Activated CD8-positive, alpha-beta memory T cell treated with anti-CD3 and anti-CD28 coated beads, Interleukin-2, amount 50 U/mL, for 1 hour (primary cell): ENCODE results near the gene ARRDC4.

Experiments
- DNase-seq: peaks from one replicate; pipeline ENCODE4 v3.0.0-alpha.2; 2020; ENCODE audit errors: extremely low read depth

The ARRDC4 gene

DNA sequence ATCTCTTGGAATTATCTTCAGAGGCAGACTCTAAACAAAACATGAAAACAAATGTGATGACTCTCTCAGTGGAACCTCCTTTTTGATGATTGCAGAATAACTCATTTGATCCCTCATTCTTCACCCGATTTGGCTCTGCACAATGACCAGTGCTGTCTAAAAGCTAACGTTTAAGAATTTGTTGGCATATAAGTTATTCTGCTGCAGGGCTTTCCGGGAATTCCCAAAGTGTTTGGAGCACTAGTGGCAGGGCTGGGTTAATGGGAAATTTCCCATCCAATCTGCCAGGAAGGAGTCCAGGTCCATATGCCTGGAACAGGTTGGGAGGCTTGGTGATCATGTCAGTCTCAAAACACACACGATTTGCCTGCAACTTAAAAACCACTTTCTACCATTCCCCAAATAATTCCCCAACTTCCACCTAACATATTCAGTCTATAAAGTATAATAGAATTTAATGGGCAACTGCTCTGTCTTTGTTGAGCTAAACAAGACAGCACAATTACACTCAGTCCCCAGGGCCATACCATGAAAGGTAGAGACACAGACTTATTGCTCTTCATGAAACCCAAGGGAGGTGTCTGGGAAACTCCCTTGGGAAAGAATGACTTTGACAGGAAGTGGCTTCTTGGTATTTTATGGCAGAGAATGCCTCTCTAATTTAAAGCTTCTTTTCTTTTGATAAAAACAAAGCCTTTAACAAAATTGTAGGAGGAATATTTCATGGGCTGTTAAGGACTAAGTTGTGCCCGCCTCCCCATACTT, 38.0 kb downstream of the ARRDC4 start:
- no peak for DNase-seq

DNA sequence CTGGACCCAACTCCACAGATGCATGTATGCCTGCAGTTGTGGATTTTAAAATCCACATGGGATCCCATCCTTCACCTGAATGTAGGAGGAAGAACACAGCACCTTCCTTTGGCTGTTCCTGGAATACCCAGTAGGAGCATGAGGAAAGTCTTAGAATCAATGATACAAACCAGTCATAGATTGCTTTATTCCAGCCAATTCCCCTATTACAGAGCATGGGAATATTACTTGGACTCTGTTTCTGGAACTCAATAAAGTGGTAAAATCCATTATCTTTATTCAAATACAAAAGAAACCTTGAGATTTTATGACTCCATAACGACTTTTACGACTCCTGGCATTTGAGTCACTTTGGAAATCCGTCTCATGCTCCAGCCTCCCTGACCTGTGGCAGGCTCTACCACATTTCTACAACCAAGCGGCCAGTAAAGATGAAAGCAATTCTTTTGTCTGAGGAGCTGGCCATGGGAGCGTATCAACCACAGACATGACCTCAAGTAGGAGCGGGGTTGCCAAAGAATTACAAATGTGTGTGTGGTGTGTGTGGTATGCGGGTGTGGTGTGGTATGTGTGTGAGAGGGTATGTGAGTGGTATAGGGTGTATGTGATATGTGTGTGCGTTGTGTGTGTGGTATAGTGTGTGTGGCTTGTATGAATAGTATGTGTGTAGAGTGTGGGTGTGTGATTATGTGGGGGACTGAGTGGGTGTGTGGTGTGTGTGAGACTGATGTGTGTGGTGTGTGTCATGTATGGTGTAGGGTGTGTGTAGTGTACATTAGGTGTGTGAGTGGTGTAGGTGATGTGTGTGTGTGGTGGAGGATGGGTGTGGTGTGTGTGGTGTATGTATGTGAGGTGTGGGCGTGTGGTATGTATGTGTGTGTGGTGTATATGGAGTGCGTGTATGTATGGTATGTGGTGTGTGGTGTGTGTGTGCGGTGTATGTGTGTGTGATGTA, 40.0 kb downstream of the ARRDC4 start:
- DNase-seq = no peak

DNA sequence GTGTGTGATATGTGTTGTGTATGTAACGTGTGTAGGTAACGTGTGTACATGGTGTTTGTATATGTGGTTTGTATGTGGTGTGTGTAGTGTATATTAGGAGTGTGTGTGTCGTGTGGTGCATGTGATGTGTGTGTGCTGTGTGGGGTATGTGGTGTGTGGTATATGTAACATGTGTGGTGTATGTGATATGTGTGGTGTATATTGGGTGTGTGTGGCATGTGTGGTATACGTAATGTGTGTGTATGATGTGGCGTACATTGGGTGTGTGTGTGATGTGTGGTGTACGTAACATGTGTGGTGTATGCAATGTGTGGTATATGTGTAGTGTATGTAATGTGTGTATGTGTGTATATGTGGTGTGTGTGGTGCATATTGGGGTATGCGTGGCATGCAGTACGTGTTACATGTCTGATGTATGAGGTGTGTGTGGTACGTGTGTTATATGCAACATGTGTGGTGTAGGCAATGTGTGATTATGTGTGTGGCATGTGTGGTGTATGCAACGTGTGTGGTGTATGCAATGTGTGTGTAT, 41.2 kb downstream of the ARRDC4 start:
- no peak for DNase-seq

DNA sequence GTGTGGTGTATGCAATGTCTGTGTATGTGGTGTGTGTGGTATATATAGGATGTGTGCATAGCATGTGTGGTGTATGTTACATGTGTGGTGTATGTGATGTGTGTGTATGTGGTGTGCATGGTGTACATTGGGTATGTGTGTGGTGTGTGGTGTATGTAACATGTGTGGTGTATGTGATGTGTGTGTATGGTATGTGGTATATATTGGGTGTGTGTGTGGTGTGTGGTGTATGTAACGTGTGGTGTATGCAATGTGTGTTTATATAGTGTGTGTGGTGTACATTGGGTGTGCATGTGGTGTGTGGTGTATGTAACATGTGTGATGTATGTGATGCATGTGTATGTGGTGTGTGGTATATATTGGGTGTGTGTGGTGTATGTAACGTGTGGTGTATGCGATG, 41.9 kb downstream of the ARRDC4 start:
- no peak for DNase-seq

DNA sequence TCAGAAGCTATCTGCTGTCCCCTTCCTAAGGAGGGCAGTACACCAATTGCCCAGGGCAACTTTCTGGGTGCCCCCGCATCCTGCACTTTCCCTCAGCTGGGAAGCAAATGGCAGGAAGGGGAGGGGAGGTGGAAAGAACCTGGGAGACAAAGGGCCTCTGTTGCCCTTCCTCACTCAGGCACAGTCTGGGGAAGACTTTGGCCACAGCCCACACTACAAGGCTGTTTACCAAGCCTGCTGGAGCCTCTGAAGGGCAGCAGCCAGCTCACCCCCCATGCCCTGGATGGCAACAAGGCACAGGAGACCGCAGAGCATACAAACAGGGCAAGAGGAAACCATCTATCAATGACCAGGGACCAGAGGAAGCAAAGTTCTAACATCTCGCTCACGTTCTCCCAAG, 42.4 kb downstream of the ARRDC4 start:
- DNase-seq = no peak

DNA sequence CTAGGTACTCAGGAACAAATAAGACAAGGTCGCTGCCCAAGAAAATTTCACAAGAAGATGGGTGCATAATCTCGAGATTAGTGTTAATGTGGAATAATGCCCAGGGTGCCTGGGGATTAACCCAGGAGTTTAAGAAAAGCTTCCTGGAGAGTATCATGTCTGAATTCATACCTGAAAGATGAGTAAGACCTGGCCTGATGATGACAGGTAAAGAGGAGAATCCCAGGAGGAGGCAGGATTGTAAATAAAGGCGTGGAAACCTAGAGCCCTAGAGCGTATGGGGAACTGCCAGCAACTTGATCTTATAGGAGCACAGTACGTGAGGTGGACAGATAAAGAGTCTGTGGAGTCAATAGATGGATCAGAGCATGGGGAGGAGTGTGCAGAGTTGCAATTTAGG, 43.0 kb downstream of the ARRDC4 start:
- no peak for DNase-seq

DNA sequence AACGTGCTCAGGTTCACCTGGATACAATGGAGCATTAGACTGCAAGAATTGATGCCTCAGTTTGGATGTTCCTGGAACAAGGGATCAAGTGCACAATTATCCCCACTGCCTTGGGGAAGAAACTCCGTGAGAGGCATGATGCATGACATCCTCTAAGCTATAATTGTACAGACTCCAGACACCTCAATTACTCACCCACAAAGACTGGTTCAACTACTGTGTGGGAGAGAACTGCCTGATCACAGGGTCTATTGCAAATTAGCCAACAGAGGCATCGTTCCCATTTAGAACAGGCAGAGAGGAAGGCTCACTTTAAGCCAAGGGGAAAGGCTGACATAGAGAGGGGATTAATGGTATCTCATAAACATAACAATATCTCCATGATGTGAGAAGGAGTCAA, 43.5 kb downstream of the ARRDC4 start:
- no peak for DNase-seq

DNA sequence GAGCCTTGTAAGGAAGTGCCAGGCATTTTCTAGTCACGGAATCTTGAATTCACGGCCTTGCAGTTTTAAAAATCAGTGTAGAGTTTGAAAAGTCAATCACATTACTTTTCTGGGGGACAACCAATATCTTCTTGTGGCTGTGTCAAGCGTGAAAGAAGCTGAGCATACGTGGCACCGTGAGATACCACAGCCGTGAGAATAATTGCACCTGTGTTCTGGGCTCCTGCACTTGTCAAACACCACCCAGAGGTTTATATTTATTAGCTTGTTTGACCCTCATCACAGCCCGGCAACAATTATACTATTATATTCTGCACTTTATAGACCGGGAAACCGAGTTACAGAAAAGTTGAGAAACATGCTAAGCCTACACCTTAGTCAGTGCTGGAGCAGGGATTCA, 45.2 kb downstream of the ARRDC4 start:
- no peak for DNase-seq

DNA sequence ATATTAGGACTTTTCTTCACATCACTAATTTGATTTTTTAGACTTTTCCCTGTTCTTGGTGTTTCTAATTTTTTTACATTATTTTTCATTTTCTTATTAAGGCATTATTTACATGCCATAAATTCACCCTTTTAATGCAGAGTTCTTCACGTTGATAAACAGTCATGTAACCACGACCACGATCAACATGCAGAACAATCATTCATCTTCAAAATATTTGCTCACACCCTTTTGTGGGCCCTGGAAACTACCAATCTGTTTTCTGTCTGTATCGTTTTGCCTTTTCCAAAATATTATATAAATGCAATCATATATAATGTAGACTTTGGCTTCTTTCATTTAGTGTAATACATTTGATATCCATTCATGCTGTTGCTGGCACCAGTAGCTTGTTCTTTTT, 48.7 kb downstream of the ARRDC4 start:
- no peak for DNase-seq

DNA sequence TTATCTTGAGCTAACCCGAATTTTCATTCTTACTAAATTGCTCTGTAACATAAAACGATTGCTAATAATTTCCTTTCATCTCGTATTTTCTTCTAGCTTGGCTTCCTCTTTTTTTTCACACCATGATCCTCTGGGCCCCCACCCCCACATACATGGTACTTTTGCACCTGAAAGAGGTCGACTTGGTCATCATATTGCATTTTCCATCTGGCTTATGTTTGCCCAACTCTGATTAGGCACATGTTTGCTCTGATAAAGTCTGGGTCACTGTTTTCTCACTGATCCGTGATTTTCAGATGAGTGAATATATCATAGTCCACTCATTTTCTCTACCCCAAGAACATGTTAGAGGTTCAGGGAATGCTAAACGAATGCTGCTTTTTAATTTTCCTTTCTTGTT, 49.5 kb downstream of the ARRDC4 start:
- no peak for DNase-seq

DNA sequence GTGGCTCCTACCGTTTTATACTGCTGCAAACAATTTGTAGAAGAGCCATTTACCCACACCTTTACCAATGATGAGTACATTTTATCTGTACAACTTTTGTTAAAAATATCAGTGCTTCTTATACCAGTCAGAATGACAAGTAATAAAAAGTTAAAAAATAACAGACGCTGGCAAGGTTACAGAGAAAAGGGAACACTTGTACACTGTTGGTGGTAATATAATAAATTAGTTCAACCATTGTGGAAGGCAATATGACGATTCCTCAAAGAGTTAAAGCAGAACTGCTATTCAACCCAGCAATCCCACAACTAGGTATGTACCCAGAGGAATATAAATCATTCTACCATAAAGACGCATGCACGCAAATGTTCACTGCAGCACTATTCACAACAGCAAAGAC, 51.9 kb downstream of the ARRDC4 start:
- DNase-seq = no peak

DNA sequence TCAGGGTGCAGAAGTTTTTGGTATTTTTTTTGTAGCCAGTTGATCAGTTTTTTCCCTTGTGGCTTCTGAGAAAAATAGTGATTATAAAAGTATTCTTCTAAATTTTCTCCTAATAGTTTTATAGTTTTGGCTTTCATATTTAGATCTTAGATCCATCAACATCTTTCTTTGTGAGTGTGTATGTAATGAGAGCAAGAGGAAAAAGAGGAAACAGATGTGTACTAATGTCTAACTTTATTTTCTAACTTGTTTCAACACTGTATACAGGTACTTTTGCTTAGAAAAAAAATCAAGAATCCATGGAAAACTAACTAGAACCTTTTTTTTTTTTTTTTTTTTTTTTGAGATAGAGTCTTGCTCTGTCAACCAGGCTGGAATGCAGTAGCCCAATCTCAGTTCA, 53.1 kb downstream of the ARRDC4 start:
- DNase-seq = no peak

DNA sequence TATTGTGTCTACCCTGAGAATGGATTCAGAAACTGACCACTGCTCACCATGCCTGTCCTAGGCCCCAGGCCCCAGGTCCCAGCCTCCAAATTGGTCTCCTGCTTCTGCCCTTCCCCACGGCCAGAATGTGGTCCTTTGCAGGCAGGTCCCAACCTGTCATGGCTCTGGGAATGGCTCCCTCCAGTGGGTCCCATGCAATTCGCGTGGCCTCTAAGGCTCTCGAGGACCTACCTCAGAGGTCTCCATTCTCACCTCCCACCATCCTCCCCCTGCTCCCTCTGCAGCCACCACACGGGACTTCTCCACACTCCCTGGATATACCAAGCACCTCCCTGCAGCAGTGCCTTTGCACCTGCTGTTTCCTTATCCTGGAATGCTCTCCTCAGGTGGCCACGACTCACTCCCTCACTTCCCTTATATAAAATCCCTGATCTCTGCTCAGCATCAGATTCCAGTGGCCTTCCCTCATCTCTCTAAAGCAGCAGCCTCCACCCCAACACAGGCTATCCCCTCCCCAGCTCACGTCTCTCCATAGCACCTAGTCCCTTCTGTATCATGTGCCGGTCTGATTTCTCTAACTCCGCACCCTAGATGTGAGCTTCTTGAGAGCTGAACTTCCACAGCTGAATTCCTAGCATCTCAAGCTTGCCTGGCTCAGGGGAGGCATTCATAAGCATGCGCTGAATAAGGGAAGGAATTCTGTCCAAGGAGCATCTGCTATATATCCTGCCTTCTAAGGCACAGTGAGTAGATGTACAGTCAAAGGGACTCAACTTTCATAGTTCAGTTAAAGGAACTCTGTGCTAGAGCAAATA, 56.9 kb downstream of the ARRDC4 start:
- DNase-seq = no peak

DNA sequence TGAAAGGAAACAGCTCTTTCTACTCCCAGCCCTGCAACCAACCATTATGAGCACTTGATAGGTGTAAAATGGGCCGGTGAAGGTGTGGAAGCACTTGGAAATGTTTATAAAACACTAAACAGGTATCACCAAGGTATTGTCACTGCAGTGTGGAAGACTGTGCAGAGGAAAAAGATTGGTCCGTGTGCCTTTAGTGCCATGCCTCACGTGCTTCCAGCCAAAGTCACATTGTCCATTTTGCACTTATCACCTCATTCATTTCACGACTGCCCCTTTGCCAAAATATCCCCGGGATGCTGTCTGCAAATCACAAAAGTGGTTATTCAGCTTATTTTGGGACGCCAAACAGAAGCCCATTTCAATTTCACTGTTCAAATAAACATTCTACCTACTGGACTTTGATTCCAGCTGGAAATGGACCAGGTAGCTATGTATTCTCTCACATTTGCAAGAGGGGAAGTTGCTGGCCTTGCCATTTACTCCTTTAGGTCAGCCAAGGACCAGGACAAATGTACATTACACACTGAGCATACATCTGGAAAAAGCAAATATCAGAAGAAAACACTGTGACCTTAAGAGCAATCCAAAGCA, 58.4 kb downstream of the ARRDC4 start:
- no peak for DNase-seq
